KMS-11 (cell line): ENCODE measurements around the gene UBE2D3.

ENCODE experiments used
- H2AFZ ChIP-seq: fragments of 200-600 bp; sonication (generic); 2 replicates; pipeline ENCODE4 v1.6.1; 2016; ENCODE audit warnings: antibody characterized with exemption, mixed run types, low read depth
- H3K27ac ChIP-seq: fragments of 200-600 bp; sonication (generic); 2 replicates; pipeline ENCODE4 v1.6.1; 2016; ENCODE audit warnings: mild to moderate bottlenecking, mixed run types
- H3K27me3 ChIP-seq: fragments of 200-600 bp; sonication (generic); 2 replicates; pipeline ENCODE4 v1.6.1; 2017; ENCODE audit warnings: mild to moderate bottlenecking, low read depth, mixed run types, moderate library complexity; ENCODE audit not compliant: insufficient read depth
- H3K36me3 ChIP-seq: fragments of 200-600 bp; sonication (generic); 2 replicates; pipeline ENCODE4 v1.6.1; 2017; ENCODE audit warnings: mild to moderate bottlenecking, mixed run types; ENCODE audit not compliant: insufficient read depth
- H3K4me1 ChIP-seq: fragments of 200-600 bp; sonication (generic); 2 replicates; pipeline ENCODE4 v1.6.1; 2016; ENCODE audit warnings: mild to moderate bottlenecking, low read depth, mixed run types; ENCODE audit not compliant: poor library complexity, severe bottlenecking
- H3K4me2 ChIP-seq: fragments of 200-600 bp; sonication (generic); 2 replicates; pipeline ENCODE4 v1.7.0; 2016; ENCODE audit warnings: mild to moderate bottlenecking, mixed run types
- H3K4me3 ChIP-seq: fragments of 200-600 bp; sonication (generic); IDR thresholded peaks from 2 replicates; pipeline ENCODE4 v1.6.1; 2017; ENCODE audit warnings: low read depth, low read length, mixed read lengths; ENCODE audit not compliant: insufficient read depth
- H3K79me2 ChIP-seq: fragments of 200-600 bp; sonication (generic); 2 replicates; pipeline ENCODE4 v1.6.1; 2016; ENCODE audit warnings: low read depth, mixed run types; ENCODE audit not compliant: insufficient read depth
- H3K9ac ChIP-seq: fragments of 200-600 bp; sonication (generic); 2 replicates; pipeline ENCODE4 v1.6.1; 2016; ENCODE audit warnings: mild to moderate bottlenecking, mixed run types
- H4K20me1 ChIP-seq: fragments of 200-600 bp; sonication (generic); 2 replicates; pipeline ENCODE4 v1.6.1; 2016; ENCODE audit warnings: mild to moderate bottlenecking, mixed run types; ENCODE audit not compliant: insufficient read depth
- CTCF ChIP-seq: fragments of 200-600 bp; sonication (generic); conservative IDR thresholded peaks from 2 replicates; pipeline ENCODE4 v1.6.1; 2017; ENCODE audit warnings: low read depth, mild to moderate bottlenecking, antibody characterized with exemption, low read length, moderate library complexity, mixed read lengths

UBE2D3 gene

GRCh38 chr4:102825261-102826091, 1.9 kb downstream of the UBE2D3 start:
- peaks cover 77% of the 10 kb centered on the region for H3K79me2 ChIP-seq
- no peak overlapping the region for H2AFZ ChIP-seq
- H3K9ac ChIP-seq = peak overlapping the region; percentile 99
- peaks cover 60% of the 10 kb centered on the region for H3K4me1 ChIP-seq
- H3K36me3 ChIP-seq = peaks cover 16% of the 10 kb centered on the region; the same call in 1 of the 2 replicates
- H3K4me2 ChIP-seq = peak overlapping the region; percentile 85
- H4K20me1 ChIP-seq = peaks cover 49% of the 10 kb centered on the region
- no peaks in the 10 kb centered on the region for H3K27me3 ChIP-seq
- no peak overlapping the region for H3K4me3 ChIP-seq
- TF ChIP-seq CTCF = no peak
- H3K27ac ChIP-seq = peak overlapping the region; percentile 99

- peaks cover 60% of the 10 kb centered on the region for H4K20me1 ChIP-seq
- H3K4me3 ChIP-seq = no peak overlapping the region
These were observed 3.0 kb downstream of the UBE2D3 start for GRCh38 chr4:102824398-102824797.

GRCh38 chr4:102823897-102824296, 3.5 kb downstream of the UBE2D3 start:
- Histone ChIP-seq H3K27me3 (no peaks in the 10 kb centered on the region), H3K4me1 (peaks cover 60% of the 10 kb centered on the region), H3K79me2 (peaks cover 87% of the 10 kb centered on the region), H3K4me3 (no peak overlapping the region), H3K9ac (no peak overlapping the region), H3K4me2 (peak overlapping the region; percentile 85), H3K36me3 (peaks cover 16% of the 10 kb centered on the region; the same call in 1 of the 2 replicates), H2AFZ (no peak overlapping the region), H3K27ac (peak overlapping the region; percentile 5; the same call in 1 of the 2 replicates), H4K20me1 (peaks cover 65% of the 10 kb centered on the region)
- no peak for TF ChIP-seq CTCF

More at GRCh38 chr4:102824398-102824797, 3.0 kb downstream of the UBE2D3 start:
- Histone ChIP-seq H3K9ac (peak overlapping the region; percentile 99; the same call in 1 of the 2 replicates), H3K36me3 (peaks cover 16% of the 10 kb centered on the region; the same call in 1 of the 2 replicates), H3K27me3 (no peaks in the 10 kb centered on the region), H3K4me2 (peak overlapping the region; percentile 85), H2AFZ (no peak overlapping the region), H3K27ac (peak overlapping the region; percentile 5; the same call in 1 of the 2 replicates), H3K79me2 (peaks cover 87% of the 10 kb centered on the region), H3K4me1 (peaks cover 60% of the 10 kb centered on the region)
- no peak for TF ChIP-seq CTCF

GRCh38 chr4:102823464-102823863, 3.9 kb downstream of the UBE2D3 start:
- Histone ChIP-seq H3K4me1 (peaks cover 61% of the 10 kb centered on the region), H4K20me1 (peaks cover 69% of the 10 kb centered on the region)

More at GRCh38 chr4:102823464-102823863, 3.9 kb downstream of the UBE2D3 start:
- peak overlapping the region; percentile 85 for H3K4me2 ChIP-seq
- no peak overlapping the region for H3K9ac ChIP-seq
- TF ChIP-seq CTCF = no peak
- H3K27ac ChIP-seq = no peak overlapping the region
- H3K36me3 ChIP-seq = peaks cover 16% of the 10 kb centered on the region; the same call in 1 of the 2 replicates
- H3K4me3 ChIP-seq = no peak overlapping the region
- peaks cover 89% of the 10 kb centered on the region for H3K79me2 ChIP-seq
- H2AFZ ChIP-seq = no peak overlapping the region
- no peaks in the 10 kb centered on the region for H3K27me3 ChIP-seq
